Tibial nerve (tissue), 4 donors: ENCODE results near the gene OTUD5. TPM values are rescaled to one million over a fixed set of nuclear protein-coding genes. Genes with fewer than 3 reads are reported as not detected.

Experiments
- DNase-seq, 2 donors: peaks; one replicate each; pipeline ENCODE4 v3.0.0-alpha.2; 2019; ENCODE audit warnings: low spot score in 2 of 2
- H3K27ac ChIP-seq, 4 donors: fragments of 200-600 bp; sonication (generic) in 3 of 4; one replicate each; pipeline ENCODE4 v1.5.1; 2017 to 2019; ENCODE audit warnings: mild to moderate bottlenecking in 1 of 4
- H3K27me3 ChIP-seq, 2 donors: fragments of 200-600 bp; sonication (generic) in 1 of 2; one replicate each; pipeline versions ENCODE4 v1.5.1 to v1.6.0; 2017 to 2019
- H3K36me3 ChIP-seq, 3 donors: fragments of 200-600 bp; sonication (generic); one replicate each; pipeline ENCODE4 v1.5.1; 2018 to 2019
- H3K4me1 ChIP-seq, 4 donors: fragments of 200-600 bp; sonication (generic) in 3 of 4; one replicate each; pipeline ENCODE4 v1.5.1; 2017 to 2019
- H3K4me3 ChIP-seq, 4 donors: fragments of 200-600 bp; sonication (generic) in 3 of 4; one replicate each; pipeline ENCODE4 v1.5.1; 2017 to 2019; ENCODE audit warnings: mild to moderate bottlenecking in 1 of 4, moderate library complexity in 1 of 4
- H3K9me3 ChIP-seq, 4 donors: fragments of 200-600 bp; sonication (generic) in 3 of 4; one replicate each; pipeline ENCODE4 v1.5.1; 2017 to 2019
- EP300 ChIP-seq, 2 donors: sonication (generic); formaldehyde crosslinking; IDR thresholded peaks; one replicate each; pipeline ENCODE4 v1.6.1; 2017; ENCODE audit warnings: antibody characterized with exemption in 2 of 2, mild to moderate bottlenecking in 1 of 2
- POLR2A ChIP-seq, 2 donors: fragments of 450-650 bp; IDR thresholded peaks; one replicate each; pipeline ENCODE4 v1.6.1; 2017; ENCODE audit warnings: antibody characterized with exemption in 2 of 2, mild to moderate bottlenecking in 2 of 2, moderate library complexity in 2 of 2
- WGBS, 2 donors: methylation state at CpG; one replicate each; pipeline ENCODE4 v1.1.5; 2018; 5-methylcytosine and 5-hydroxymethylcytosine counted together
- total RNA-seq, 4 donors: library from RNA; depleted of rRNA; stranded (reverse); fragments of >200 nt; gene quantifications; one replicate each; pipeline ENCODE4 v1.1.0, GENCODE V29; 2016
- TF ChIP-seq, protein P1 (sequence below), 5 experiments: fragments of 200-600 bp in 3 of 5; fragments of 450-650 bp in 2 of 5; sonication (generic) in 3 of 5; IDR thresholded peaks; one replicate each; pipeline ENCODE4 v1.5.1; 2016 to 2019; ENCODE audit warnings: antibody characterized with exemption in 5 of 5, mild to moderate bottlenecking in 3 of 5, moderate library complexity in 2 of 5

The OTUD5 gene
- total RNA-seq, 4 donors from 2014 or later, result 39.8 to 79.2 (median 51.6) TPM

DNA sequence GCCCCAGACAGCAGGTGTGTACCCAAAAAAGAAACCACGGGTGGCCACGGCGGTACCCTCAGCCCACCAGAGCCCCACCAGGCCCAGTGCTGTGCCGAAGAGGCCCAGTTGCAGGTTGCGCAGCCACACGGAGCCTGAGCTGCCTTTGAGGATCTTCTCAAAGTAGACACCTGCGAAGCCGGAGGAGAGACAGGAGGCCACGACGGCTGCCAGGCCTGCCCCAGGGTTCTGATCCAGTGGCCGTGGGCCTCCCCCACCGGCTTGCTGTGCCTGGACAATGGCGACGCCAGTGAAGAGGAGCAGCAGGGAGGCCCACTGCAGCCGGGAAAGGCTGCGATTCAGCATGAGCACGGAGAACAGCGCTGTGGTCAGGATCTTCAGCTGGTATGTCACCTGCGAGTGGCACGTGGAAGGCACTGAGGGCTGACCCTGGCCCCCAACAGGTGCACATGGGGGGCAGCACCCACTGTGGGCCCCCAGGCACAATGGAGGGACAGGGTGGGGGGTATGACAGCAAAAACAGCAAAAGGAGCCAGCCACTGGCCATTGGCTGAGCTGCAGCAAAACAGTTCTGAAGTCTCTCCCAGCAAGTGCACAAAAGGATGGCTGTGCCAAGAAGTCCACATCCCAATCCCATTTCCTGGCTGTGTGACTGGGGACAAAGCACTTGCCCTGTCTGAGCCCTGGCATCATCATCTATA lies 52.2 kb downstream of the OTUD5 start:
- WGBS, 2 donors, result 87 to 90% methylated on average over 14 to 20 of the region's 20 CpGs
- Histone ChIP-seq H3K4me1 (peaks cover 0 to 2% (median 0%) of the 10 kb centered on the region in 4 donors), H3K36me3 (peaks cover 0 to 57% (median 0%) of the 10 kb centered on the region in 3 donors), H3K27ac (no peak overlapping the region), H3K9me3 (no peaks in the 10 kb centered on the region), H3K27me3 (no peaks in the 10 kb centered on the region), H3K4me3 (no peak overlapping the region)
- DNase-seq, result no peak
- TF ChIP-seq, protein P1, sequence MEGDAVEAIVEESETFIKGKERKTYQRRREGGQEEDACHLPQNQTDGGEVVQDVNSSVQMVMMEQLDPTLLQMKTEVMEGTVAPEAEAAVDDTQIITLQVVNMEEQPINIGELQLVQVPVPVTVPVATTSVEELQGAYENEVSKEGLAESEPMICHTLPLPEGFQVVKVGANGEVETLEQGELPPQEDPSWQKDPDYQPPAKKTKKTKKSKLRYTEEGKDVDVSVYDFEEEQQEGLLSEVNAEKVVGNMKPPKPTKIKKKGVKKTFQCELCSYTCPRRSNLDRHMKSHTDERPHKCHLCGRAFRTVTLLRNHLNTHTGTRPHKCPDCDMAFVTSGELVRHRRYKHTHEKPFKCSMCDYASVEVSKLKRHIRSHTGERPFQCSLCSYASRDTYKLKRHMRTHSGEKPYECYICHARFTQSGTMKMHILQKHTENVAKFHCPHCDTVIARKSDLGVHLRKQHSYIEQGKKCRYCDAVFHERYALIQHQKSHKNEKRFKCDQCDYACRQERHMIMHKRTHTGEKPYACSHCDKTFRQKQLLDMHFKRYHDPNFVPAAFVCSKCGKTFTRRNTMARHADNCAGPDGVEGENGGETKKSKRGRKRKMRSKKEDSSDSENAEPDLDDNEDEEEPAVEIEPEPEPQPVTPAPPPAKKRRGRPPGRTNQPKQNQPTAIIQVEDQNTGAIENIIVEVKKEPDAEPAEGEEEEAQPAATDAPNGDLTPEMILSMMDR (IDR thresholded peaks at IDR 0.05), result no peak
- TF ChIP-seq POLR2A (IDR thresholded peaks at IDR 0.05), result no peak
- TF ChIP-seq EP300 (IDR thresholded peaks at IDR 0.05), result no peak

- peaks cover 0 to 57% (median 0%) of the 10 kb centered on the region in 3 donors for H3K36me3 ChIP-seq
- H3K27ac ChIP-seq, result no peak overlapping the region
- no peak overlapping the region for H3K4me3 ChIP-seq
- H3K27me3 ChIP-seq, result no peaks in the 10 kb centered on the region
- no peak for TF ChIP-seq EP300 (IDR thresholded peaks at IDR 0.05)
- TF ChIP-seq, protein P1 (IDR thresholded peaks at IDR 0.05), result no peak
- TF ChIP-seq POLR2A (IDR thresholded peaks at IDR 0.05), result no peak
- H3K4me1 ChIP-seq, result peaks cover 0 to 3% (median 0%) of the 10 kb centered on the region in 4 donors
- no peak for DNase-seq
- 76 to 83% methylated on average over 10 to 14 of the region's 14 CpGs for WGBS, 2 donors
- no peaks in the 10 kb centered on the region for H3K9me3 ChIP-seq
These were observed 52.8 kb downstream of the OTUD5 start for GRCh38 chrX:48904626-48905025.

GRCh38 chrX:48904180-48904579 lies 53.2 kb downstream of the OTUD5 start:
- 76 to 96% methylated on average over 4 to 8 of the region's 8 CpGs for WGBS, 2 donors
- Histone ChIP-seq H3K4me3 (no peak overlapping the region), H3K4me1 (peaks cover 0 to 8% (median 0%) of the 10 kb centered on the region in 4 donors), H3K36me3 (peaks cover 0 to 57% (median 0%) of the 10 kb centered on the region in 3 donors), H3K27ac (no peak overlapping the region), H3K9me3 (no peaks in the 10 kb centered on the region), H3K27me3 (no peaks in the 10 kb centered on the region)
- TF ChIP-seq POLR2A (IDR thresholded peaks at IDR 0.05) (no peak), EP300 (IDR thresholded peaks at IDR 0.05) (no peak)
- TF ChIP-seq, protein P1 (IDR thresholded peaks at IDR 0.05), result no peak
- no peak for DNase-seq

- 80 to 82% methylated on average over 6 of the region's 6 CpGs for WGBS, 2 donors
- Histone ChIP-seq H3K27me3 (no peaks in the 10 kb centered on the region), H3K27ac (no peak overlapping the region), H3K4me1 (peaks cover 0 to 12% (median 0%) of the 10 kb centered on the region in 4 donors), H3K4me3 (no peak overlapping the region), H3K36me3 (peaks cover 0 to 57% (median 0%) of the 10 kb centered on the region in 3 donors), H3K9me3 (no peaks in the 10 kb centered on the region)
- no peak for DNase-seq
- TF ChIP-seq POLR2A (IDR thresholded peaks at IDR 0.05), result no peak
- TF ChIP-seq, protein P1 (IDR thresholded peaks at IDR 0.05), result no peak
- no peak for TF ChIP-seq EP300 (IDR thresholded peaks at IDR 0.05)
These were observed 54.1 kb downstream of the OTUD5 start for GRCh38 chrX:48903290-48903689.

- Histone ChIP-seq H3K36me3 (peaks cover 0 to 57% (median 0%) of the 10 kb centered on the region in 3 donors), H3K4me3 (no peak overlapping the region), H3K27ac (no peak overlapping the region), H3K27me3 (no peaks in the 10 kb centered on the region), H3K4me1 (peaks cover 0 to 12% (median 0%) of the 10 kb centered on the region in 4 donors), H3K9me3 (no peaks in the 10 kb centered on the region)
- no peak for TF ChIP-seq EP300 (IDR thresholded peaks at IDR 0.05)
- no peak for TF ChIP-seq POLR2A (IDR thresholded peaks at IDR 0.05)
- TF ChIP-seq, protein P1 (IDR thresholded peaks at IDR 0.05), result no peak
- WGBS, 2 donors, result 80% methylated on average over 8 of the region's 14 CpGs; no CpG with 5 or more reads in 1 of the 2 donors
- no peak for DNase-seq
These were observed 54.6 kb downstream of the OTUD5 start for GRCh38 chrX:48902776-48903175.
